ENCODE results near the gene LRRC38. TPM values are rescaled to one million over a fixed set of nuclear protein-coding genes. Genes with fewer than 3 reads are reported as not detected.

Gene LRRC38
- total RNA-seq: not detected

GRCh38 chr1:13513895-13514546, at the start of gene LRRC38:
Gene LRRC38 (minus strand): TSS chr1:13514003. CDS start chr1:13513593, 410 bp downstream.

Other genes with a start within 250 kb of the LRRC38 start
- not detected for gene PRAMEF8, start 228.9 kb downstream of the LRRC38 start, total RNA-seq
- gene PRAMEF33, start 210.5 kb downstream of the LRRC38 start, total RNA-seq: not detected
- gene PRAMEF15, start 198.4 kb downstream of the LRRC38 start, total RNA-seq: not detected
- gene PRAMEF14, start 166.9 kb downstream of the LRRC38 start, total RNA-seq: not detected
- gene PRAMEF19, start 142.1 kb downstream of the LRRC38 start, total RNA-seq: not detected
- gene PRAMEF17, start 124.4 kb downstream of the LRRC38 start, total RNA-seq: not detected
- not detected for gene PRAMEF20, start 103.6 kb downstream of the LRRC38 start, total RNA-seq
- not detected for gene PDPN, start 69.8 kb upstream of the LRRC38 start, total RNA-seq
- 10 to 100 TPM in 1 of 2 donors, 1 to 10 TPM in 1; 9.6 to 13.0 TPM for gene PRDM2, start 186.2 kb upstream of the LRRC38 start, total RNA-seq